ENCODE measurements around the gene OR2V1.
A peak's percentile ranks its signal among the peaks of the same experiment; 100 is the strongest.

OR2V1 gene

DNA sequence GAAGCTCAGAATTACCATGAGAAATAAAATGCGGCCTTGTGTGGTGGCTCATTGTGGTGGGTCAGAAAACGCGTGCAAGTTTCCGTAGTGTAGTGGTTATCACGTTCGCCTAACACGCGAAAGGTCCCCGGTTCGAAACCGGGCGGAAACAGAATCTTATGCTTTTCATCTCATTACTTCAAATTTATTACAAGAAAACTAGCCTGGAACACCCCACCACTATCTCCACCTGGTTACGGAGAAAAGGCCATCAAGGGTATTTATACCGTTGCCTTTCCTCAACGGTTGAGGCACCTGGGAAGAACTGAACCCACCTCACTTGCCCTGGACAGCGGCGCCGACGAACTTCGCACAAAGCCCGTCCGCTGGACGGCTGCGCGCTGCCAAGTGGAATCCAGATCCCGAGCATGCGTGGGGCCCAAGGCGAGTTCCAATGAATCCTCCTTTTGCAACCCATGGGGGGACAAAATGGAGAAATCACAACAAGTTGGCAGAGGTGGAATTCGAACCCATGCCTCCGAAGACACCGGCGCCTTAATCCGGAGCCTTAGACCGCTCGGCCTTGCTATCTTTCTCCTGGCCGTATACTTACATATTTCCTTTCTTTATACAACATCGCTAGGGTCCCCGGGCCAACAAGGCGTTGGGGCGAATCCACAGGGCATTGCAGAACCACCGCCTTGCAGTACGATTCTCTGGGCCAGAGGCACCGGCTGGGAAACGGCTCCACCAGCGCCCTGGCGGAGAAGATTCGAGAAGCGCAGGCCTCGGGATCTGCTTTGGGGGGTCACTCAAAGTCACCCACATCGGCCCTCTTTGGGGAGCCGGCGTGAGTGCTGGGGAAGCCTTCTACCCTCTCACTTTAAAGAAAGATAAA, 33.3 kb upstream of the OR2V1 start:
- no peak for TF ChIP-seq CTCF (IDR thresholded peaks at IDR 0.05; ENCODE audit: insufficient read depth, low read depth, low read length, missing control alignments)
- H3K4me3 ChIP-seq (ENCODE audit: low read depth, low read length), result no peak overlapping the region
- DNase-seq (ENCODE audit: low read depth), result peak; percentile 40

GRCh38 chr5:181163487-181164075, 32.6 kb upstream of the OR2V1 start:
- H3K4me3 ChIP-seq (ENCODE audit: low read depth, low read length), result no peak overlapping the region; the same call in none of the 2 replicates
- TF ChIP-seq CTCF (IDR thresholded peaks at IDR 0.05; ENCODE audit: insufficient read depth, low read depth, low read length, missing control alignments), result no peak
- peak; percentile 65 for DNase-seq (ENCODE audit: low read depth)

GRCh38 chr5:181161534-181162175, 30.7 kb upstream of the OR2V1 start:
- peak overlapping the region; percentile 64 for H3K4me3 ChIP-seq (ENCODE audit: low read depth, low read length)
- DNase-seq (ENCODE audit: low read depth), result no peak
- no peak for TF ChIP-seq CTCF (IDR thresholded peaks at IDR 0.05; ENCODE audit: insufficient read depth, low read depth, low read length, missing control alignments)

GRCh38 chr5:181160755-181161533, 30.0 kb upstream of the OR2V1 start:
- DNase-seq (ENCODE audit: low read depth), result peak; percentile 78
- peak overlapping the region; percentile 64 for H3K4me3 ChIP-seq (ENCODE audit: low read depth, low read length)

- TF ChIP-seq CTCF (IDR thresholded peaks at IDR 0.05; ENCODE audit: insufficient read depth, low read depth, low read length, missing control alignments), result no peak
- H3K4me3 ChIP-seq (ENCODE audit: low read depth, low read length), result peak overlapping the region; percentile 53
- DNase-seq (ENCODE audit: low read depth), result peak; percentile 89
These were observed 29.3 kb upstream of the OR2V1 start for GRCh38 chr5:181160152-181160754.

DNA sequence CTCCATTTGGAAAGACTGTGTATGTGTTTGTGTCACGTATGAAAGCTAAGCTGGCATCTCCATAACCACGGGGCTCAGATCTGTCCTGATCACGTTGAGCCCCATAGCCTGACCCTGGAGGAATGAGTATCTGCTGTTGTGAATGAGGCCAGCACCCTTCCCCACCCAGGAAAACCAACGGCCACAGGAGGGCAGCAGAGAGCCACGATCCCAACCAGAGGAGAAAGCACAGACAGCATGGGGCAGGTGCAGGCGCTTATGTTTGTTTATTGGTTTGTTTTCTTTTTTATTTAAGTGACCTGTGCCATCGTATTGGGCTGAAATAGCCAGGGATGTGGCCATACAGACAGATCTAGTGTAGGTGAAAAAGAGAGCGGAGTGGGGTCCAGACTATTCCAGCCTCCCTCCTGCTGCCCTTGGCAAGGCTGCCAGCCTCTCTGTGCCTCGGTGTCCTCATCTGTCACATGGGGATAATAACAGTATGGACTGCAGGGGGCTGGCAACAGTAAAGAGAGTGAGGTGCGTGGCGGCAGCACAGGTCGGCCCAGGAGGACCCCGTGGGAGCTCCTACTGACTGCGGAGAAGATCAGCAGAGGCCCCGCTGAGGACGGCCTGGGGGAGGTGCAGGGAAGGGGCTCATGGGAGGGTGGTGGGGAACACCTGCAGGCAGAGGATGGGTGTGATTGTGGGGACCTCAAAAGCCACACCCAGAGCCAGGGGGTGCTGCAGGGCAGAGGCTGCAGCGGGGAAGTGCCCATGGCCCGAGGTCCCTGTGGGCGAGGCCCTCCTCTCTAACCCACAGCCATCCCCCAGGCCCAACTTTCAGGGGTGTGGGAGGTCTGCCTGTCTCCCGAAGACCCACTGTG, 28.6 kb upstream of the OR2V1 start:
- no peak overlapping the region; the same call in 1 of the 2 replicates for H3K4me3 ChIP-seq (ENCODE audit: low read depth, low read length)
- peak; percentile 90 for DNase-seq (ENCODE audit: low read depth)
- peak; percentile 87 for TF ChIP-seq CTCF (IDR thresholded peaks at IDR 0.05; ENCODE audit: insufficient read depth, low read depth, low read length, missing control alignments)

Data from GM12865 (cell line).